Stimulated activated CD8-positive, alpha-beta memory T cell treated with anti-CD3 and anti-CD28 coated beads, Interleukin-15, amount 100 ng/mL, for 24 hours (primary cell): ENCODE results near the gene LACC1.

Experiments used
- DNase-seq: peaks from one replicate; pipeline ENCODE4 v3.0.0-alpha.2; 2020; ENCODE audit warnings: low read depth

The LACC1 gene

GRCh38 chr13:43884222-43884621, 4.5 kb downstream of the LACC1 start:
- DNase-seq = no peak

GRCh38 chr13:43894438-43894837, 14.7 kb downstream of the LACC1 start:
- no peak for DNase-seq

GRCh38 chr13:43895940-43896339, 16.2 kb downstream of the LACC1 start:
- DNase-seq = no peak

DNA sequence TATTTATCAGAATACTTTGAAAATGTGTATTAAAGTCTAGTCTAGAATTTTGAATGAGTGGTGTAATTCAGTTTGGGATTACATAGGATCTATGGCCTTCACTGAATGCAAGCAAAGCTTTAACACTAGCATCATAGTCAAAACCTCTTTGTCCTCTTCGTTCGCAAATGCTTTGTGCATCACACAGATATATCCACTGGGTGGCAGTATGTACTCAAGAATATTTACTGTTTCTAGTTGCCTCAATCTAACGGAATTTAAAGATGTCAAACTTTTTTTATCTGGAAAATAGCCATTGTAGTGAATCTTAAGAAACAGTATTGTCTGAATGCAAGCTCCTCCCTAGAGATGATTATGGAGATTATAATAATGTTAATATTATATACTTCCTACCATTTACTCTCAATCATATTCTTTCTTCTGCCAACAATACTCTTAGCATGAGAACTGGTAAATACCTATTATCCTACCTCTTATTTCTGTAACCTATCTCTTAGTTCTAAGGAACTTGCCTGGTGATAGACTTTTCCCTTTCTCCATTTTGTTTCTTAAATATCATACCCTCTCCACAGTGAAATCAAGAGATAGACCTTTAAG, 25.8 kb downstream of the LACC1 start:
- no peak for DNase-seq

DNA sequence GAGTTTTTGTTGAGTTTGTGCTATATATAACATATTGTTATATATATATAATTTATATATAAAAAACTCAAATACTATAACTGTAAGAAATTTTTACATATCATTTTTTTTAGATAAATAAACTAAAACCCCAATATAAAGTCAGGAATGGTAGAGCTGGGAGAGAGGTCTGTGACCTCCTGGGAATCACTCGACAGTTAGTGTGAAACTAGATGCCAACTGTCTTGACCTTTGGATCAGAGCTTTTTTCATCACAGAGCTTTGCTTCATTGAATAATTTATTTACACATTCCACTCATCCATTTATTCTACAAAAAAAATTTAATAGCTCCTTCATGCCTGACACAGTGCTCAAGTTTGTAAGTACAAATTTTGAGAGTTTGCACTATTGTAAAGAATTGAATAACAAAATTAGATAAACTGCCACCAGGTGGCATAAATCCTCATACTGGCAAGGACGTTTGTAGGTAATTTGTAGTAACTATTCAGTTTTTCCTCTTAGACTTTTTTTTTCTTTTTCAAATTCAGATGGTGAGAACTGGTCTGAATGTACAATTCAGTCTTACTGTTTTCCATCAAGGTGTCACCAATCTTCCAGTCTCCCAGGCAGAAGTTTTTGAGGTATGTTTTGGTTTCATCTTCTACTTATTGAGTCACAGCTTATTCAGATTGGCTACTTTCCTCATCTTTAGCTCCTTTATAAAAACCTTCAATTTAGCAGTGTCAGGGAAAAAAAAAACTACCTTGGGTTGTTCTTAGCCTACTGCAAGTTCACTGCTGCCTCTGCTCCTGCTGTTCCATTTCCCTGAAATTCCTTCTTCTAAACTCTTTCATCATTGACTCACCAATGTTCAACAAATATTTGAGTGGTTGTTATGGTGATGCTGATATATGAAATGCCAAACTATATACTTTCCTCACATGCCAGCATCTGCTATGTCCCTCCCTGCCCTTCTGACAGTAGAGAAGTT, 28.7 kb downstream of the LACC1 start:
- no peak for DNase-seq

- DNase-seq = no peak
These were observed 31.2 kb downstream of the LACC1 start for GRCh38 chr13:43910856-43911255.

- DNase-seq = no peak
These were observed 31.6 kb downstream of the LACC1 start for GRCh38 chr13:43911278-43911677.

DNA sequence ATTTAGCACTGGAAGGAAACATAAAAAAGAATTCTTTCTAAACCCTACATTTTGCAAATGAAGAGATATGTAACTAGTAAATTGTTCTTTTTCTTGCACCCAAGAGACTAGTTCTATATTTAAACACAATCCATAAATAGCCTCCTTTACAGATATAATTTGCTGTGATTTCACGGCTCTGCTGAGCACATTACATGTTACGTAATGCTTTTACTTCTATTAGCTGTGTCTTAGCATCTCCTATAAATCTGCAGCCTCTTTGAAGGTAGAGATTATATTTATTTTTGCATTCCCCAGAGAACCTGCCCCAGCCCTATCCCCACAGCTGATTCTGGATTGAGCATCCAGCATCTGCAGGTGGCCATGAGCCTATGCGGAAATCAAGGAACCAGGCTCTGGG, 32.2 kb downstream of the LACC1 start:
- DNase-seq = no peak

GRCh38 chr13:43915451-43915850, 35.7 kb downstream of the LACC1 start:
- DNase-seq = no peak

GRCh38 chr13:43916828-43917227, 37.1 kb downstream of the LACC1 start:
- DNase-seq = no peak

DNA sequence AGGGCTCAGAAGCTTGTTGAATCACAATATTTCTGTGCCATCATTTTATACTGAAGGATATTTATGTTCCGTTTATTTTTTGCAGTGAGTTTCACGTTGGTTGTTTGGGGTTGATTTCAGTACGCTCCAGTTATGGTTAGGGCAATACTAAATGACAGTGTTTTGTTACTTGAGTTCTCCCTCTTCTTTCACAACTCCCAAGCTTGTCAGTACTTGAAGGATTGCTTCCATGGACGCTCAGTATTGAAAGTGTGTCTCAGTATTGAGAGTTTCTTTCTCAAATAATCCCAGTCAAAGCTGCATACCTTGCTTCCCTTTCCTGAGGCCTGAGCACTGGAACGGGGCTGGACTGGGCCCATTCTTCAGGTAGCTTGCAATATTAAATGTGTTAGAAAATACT, 38.9 kb downstream of the LACC1 start:
- no peak for DNase-seq

GRCh38 chr13:43920965-43921674, 41.4 kb downstream of the LACC1 start:
- no peak for DNase-seq

- no peak for DNase-seq
These were observed 45.0 kb downstream of the LACC1 start for GRCh38 chr13:43924549-43925245.

GRCh38 chr13:43929947-43930346, 50.2 kb downstream of the LACC1 start:
- no peak for DNase-seq

DNA sequence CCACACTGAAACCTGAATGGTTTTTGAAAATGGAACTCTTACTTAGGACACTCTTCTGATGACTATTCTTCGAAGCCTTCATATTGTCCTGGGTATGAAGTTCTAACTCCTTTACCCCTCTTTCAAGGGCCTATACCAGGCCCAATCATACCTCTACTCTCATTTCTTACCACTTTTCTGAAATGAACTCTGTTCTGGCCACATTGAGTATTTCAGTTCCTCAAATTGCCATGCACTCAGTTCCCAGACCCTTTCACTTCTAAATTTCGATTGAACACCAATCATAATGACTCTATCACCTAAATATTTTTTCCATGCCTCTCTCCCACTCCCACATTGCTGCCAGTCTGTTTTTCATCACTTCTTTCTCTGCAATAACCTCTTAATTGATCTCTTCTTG, 53.7 kb downstream of the LACC1 start:
- DNase-seq = no peak

DNA sequence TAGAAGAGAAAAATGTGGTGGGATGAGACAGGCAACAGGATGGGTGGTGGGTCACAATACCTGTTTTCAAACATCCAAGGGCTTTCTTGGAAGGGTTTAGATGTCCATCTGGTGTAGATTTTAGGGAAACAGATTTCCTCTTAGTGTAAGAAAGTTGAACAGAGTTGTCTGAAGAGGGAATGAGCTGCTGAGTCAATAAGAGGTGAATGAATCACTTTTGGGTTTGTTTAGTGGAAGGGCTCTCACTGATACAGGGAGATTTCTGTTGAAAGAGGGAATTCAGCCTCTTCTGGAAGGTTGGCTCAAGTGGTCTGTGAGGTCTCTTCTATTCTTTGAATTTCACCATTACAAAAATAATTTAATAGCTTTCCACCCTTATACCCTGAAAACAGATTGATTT, 54.6 kb downstream of the LACC1 start:
- no peak for DNase-seq

DNA sequence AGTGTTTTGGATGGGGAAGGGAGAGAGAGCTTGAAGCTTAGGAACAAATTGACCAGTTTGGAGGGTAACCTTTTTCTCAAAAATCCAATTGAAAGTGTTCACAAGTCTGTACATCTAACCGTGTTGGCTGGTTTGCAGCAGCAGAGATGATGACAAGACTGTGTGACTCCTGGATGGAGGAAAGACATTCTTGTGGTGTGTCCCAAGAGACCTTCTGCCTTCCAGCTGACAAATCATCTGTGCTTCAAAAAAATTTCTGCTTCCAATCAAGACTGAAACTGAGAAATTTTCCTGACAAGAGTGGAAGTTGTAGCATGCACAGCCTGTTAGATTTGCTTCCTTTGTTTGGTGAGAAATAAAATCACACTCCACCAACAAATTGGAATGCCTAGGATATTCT, 56.2 kb downstream of the LACC1 start:
- no peak for DNase-seq

DNA sequence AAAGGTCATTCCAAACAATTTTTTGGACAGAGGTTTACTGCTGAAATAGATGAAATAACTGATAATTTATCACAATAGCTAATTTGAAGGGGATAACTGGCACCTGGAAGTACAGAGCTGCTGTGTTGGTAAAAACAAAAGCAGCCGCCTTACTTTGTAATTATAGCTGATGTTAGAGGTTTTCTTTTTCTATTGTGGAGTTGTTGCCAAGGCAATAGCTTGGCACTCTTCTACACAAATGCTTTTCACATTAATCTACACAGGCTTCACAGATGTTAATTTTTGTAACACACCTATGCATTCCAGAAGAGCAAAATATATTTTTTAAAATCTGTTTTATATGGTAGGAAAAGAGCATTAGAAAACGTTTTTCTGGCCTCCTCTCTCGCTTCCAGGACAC, 56.9 kb downstream of the LACC1 start:
- DNase-seq = no peak

- no peak for DNase-seq
These were observed 58.1 kb downstream of the LACC1 start for GRCh38 chr13:43937839-43938238.

DNA sequence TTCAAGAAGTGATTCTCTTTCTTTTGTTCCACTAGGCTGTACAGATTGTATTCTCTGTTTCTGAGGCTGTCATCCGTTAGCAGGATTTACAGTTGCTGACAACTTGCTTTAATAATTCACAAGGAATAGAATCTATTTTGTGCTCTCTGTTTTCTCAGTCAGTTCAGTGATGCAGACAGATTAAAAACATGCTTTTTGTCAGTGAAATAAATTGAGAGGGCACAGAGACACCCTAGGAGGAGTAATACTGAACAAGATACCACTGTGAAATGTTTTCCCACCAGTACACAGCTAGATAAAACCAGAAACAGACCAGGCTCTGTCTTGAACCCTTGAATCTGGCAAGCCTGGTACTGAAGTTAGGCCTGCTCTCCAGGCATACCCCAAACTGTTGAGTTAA, 58.7 kb downstream of the LACC1 start:
- no peak for DNase-seq

DNA sequence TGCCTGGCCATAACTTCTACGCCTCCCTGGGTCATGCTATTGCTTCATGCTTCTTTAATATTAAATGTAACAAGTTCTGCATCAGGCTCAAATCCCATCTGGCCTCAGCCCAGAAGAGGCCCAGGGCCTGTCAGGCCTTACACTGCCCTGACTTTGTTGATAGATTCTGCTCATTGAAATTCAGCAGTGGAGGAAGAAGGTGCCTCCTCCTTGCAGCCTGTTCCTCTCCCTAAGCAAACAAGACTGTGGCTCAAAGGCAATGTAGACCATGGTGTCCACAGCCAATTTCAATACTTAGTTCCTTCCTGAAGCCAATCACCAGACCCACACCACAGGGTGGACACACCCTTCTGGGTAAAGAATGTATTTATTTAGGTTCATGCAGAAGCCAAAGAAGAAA, 59.4 kb downstream of the LACC1 start:
- DNase-seq = no peak

- DNase-seq = no peak
These were observed 62.6 kb downstream of the LACC1 start for GRCh38 chr13:43942286-43942685.
